Measurements from ENCODE around the gene EIF2D.

EIF2D gene

GRCh38 chr1:206608108-206608698 lies 4.1 kb downstream of the EIF2D start:
- H3K27ac ChIP-seq (ENCODE audit: low read depth, low read length), result no peak overlapping the region
- H3K4me1 ChIP-seq (ENCODE audit: control insufficient read depth in 5 of 5, insufficient read depth in 5 of 5, low read length in 5 of 5), result peaks cover 1 to 12% (median 10%) of the 10 kb centered on the region in 5 donors
- no peaks in the 10 kb centered on the region for H3K9me3 ChIP-seq (ENCODE audit: control insufficient read depth in 5 of 5, low read length in 5 of 5)
- peak overlapping the region in 1 of 5 donors; percentile 37 for H3K9ac ChIP-seq (ENCODE audit: low read length in 5 of 5)
- no peak overlapping the region for H3K4me3 ChIP-seq (ENCODE audit: low read depth in 1 of 5, low read length in 5 of 5)
- no peaks in the 10 kb centered on the region for H3K27me3 ChIP-seq (ENCODE audit: control insufficient read depth in 5 of 5, insufficient read depth in 4 of 5, low read length in 5 of 5)
- peaks cover 31 to 60% (median 50%) of the 10 kb centered on the region in 5 donors for H3K36me3 ChIP-seq (ENCODE audit: control insufficient read depth in 5 of 5, insufficient read depth in 5 of 5, low read length in 5 of 5)

- Histone ChIP-seq H3K4me3 (ENCODE audit: low read depth in 1 of 5, low read length in 5 of 5) (no peak overlapping the region), H3K27ac (ENCODE audit: low read depth, low read length) (no peak overlapping the region), H3K36me3 (ENCODE audit: control insufficient read depth in 5 of 5, insufficient read depth in 5 of 5, low read length in 5 of 5) (peaks cover 31 to 73% (median 63%) of the 10 kb centered on the region in 5 donors), H3K9ac (ENCODE audit: low read length in 5 of 5) (no peak overlapping the region), H3K4me1 (ENCODE audit: control insufficient read depth in 5 of 5, insufficient read depth in 5 of 5, low read length in 5 of 5) (peaks cover 0 to 10% (median 8%) of the 10 kb centered on the region in 5 donors), H3K27me3 (ENCODE audit: control insufficient read depth in 5 of 5, insufficient read depth in 4 of 5, low read length in 5 of 5) (no peaks in the 10 kb centered on the region), H3K9me3 (ENCODE audit: control insufficient read depth in 5 of 5, low read length in 5 of 5) (no peaks in the 10 kb centered on the region)
Measured at GRCh38 chr1:206606867-206607266, 5.4 kb downstream of the EIF2D start.

- no peak overlapping the region for H3K4me3 ChIP-seq (ENCODE audit: low read depth in 1 of 5, low read length in 5 of 5)
- peaks cover 27 to 86% (median 65%) of the 10 kb centered on the region in 5 donors for H3K36me3 ChIP-seq (ENCODE audit: control insufficient read depth in 5 of 5, insufficient read depth in 5 of 5, low read length in 5 of 5)
- no peaks in the 10 kb centered on the region for H3K27me3 ChIP-seq (ENCODE audit: control insufficient read depth in 5 of 5, insufficient read depth in 4 of 5, low read length in 5 of 5)
- H3K9ac ChIP-seq (ENCODE audit: low read length in 5 of 5), result no peak overlapping the region
- H3K27ac ChIP-seq (ENCODE audit: low read depth, low read length), result no peak overlapping the region
- peaks cover 0 to 14% (median 0%) of the 10 kb centered on the region in 5 donors for H3K4me1 ChIP-seq (ENCODE audit: control insufficient read depth in 5 of 5, insufficient read depth in 5 of 5, low read length in 5 of 5)
- no peaks in the 10 kb centered on the region for H3K9me3 ChIP-seq (ENCODE audit: control insufficient read depth in 5 of 5, low read length in 5 of 5)
Measured at GRCh38 chr1:206604861-206605260, 7.4 kb downstream of the EIF2D start.

- H3K4me3 ChIP-seq (ENCODE audit: low read depth in 1 of 5, low read length in 5 of 5), result no peak overlapping the region
- no peak overlapping the region for H3K27ac ChIP-seq (ENCODE audit: low read depth, low read length)
- peaks cover 28 to 95% (median 79%) of the 10 kb centered on the region in 5 donors for H3K36me3 ChIP-seq (ENCODE audit: control insufficient read depth in 5 of 5, insufficient read depth in 5 of 5, low read length in 5 of 5)
- H3K9me3 ChIP-seq (ENCODE audit: control insufficient read depth in 5 of 5, low read length in 5 of 5), result no peaks in the 10 kb centered on the region
- peaks cover 0 to 12% (median 0%) of the 10 kb centered on the region in 5 donors for H3K4me1 ChIP-seq (ENCODE audit: control insufficient read depth in 5 of 5, insufficient read depth in 5 of 5, low read length in 5 of 5)
- peak overlapping the region in 2 of 5 donors; percentile 4 to 10 for H3K9ac ChIP-seq (ENCODE audit: low read length in 5 of 5)
- H3K27me3 ChIP-seq (ENCODE audit: control insufficient read depth in 5 of 5, insufficient read depth in 4 of 5, low read length in 5 of 5), result no peaks in the 10 kb centered on the region
Measured at GRCh38 chr1:206600527-206600926, 11.7 kb downstream of the EIF2D start.

- Histone ChIP-seq H3K4me1 (ENCODE audit: control insufficient read depth in 5 of 5, insufficient read depth in 5 of 5, low read length in 5 of 5) (peaks cover 0 to 12% (median 0%) of the 10 kb centered on the region in 5 donors), H3K9ac (ENCODE audit: low read length in 5 of 5) (no peak overlapping the region), H3K27ac (ENCODE audit: low read depth, low read length) (no peak overlapping the region), H3K9me3 (ENCODE audit: control insufficient read depth in 5 of 5, low read length in 5 of 5) (no peaks in the 10 kb centered on the region), H3K36me3 (ENCODE audit: control insufficient read depth in 5 of 5, insufficient read depth in 5 of 5, low read length in 5 of 5) (peaks cover 35 to 96% (median 82%) of the 10 kb centered on the region in 5 donors), H3K4me3 (ENCODE audit: low read depth in 1 of 5, low read length in 5 of 5) (no peak overlapping the region), H3K27me3 (ENCODE audit: control insufficient read depth in 5 of 5, insufficient read depth in 4 of 5, low read length in 5 of 5) (no peaks in the 10 kb centered on the region)
Measured at GRCh38 chr1:206596319-206596666, 16.0 kb downstream of the EIF2D start.

GRCh38 chr1:206595581-206596318 lies 16.5 kb downstream of the EIF2D start:
- H3K27me3 ChIP-seq (ENCODE audit: control insufficient read depth in 5 of 5, insufficient read depth in 4 of 5, low read length in 5 of 5), result no peaks in the 10 kb centered on the region
- peaks cover 0 to 9% (median 0%) of the 10 kb centered on the region in 5 donors for H3K4me1 ChIP-seq (ENCODE audit: control insufficient read depth in 5 of 5, insufficient read depth in 5 of 5, low read length in 5 of 5)
- H3K9ac ChIP-seq (ENCODE audit: low read length in 5 of 5), result no peak overlapping the region
- no peaks in the 10 kb centered on the region for H3K9me3 ChIP-seq (ENCODE audit: control insufficient read depth in 5 of 5, low read length in 5 of 5)
- H3K36me3 ChIP-seq (ENCODE audit: control insufficient read depth in 5 of 5, insufficient read depth in 5 of 5, low read length in 5 of 5), result peaks cover 38 to 97% (median 86%) of the 10 kb centered on the region in 5 donors
- no peak overlapping the region for H3K4me3 ChIP-seq (ENCODE audit: low read depth in 1 of 5, low read length in 5 of 5)
- no peak overlapping the region for H3K27ac ChIP-seq (ENCODE audit: low read depth, low read length)

GRCh38 chr1:206593351-206593925 lies 18.8 kb downstream of the EIF2D start:
- Histone ChIP-seq H3K27ac (ENCODE audit: low read depth, low read length) (no peak overlapping the region), H3K9me3 (ENCODE audit: control insufficient read depth in 5 of 5, low read length in 5 of 5) (no peaks in the 10 kb centered on the region), H3K9ac (ENCODE audit: low read length in 5 of 5) (no peak overlapping the region), H3K4me3 (ENCODE audit: low read depth in 1 of 5, low read length in 5 of 5) (no peak overlapping the region), H3K4me1 (ENCODE audit: control insufficient read depth in 5 of 5, insufficient read depth in 5 of 5, low read length in 5 of 5) (no peaks in the 10 kb centered on the region), H3K27me3 (ENCODE audit: control insufficient read depth in 5 of 5, insufficient read depth in 4 of 5, low read length in 5 of 5) (no peaks in the 10 kb centered on the region), H3K36me3 (ENCODE audit: control insufficient read depth in 5 of 5, insufficient read depth in 5 of 5, low read length in 5 of 5) (peaks cover 37 to 97% (median 73%) of the 10 kb centered on the region in 5 donors)

GRCh38 chr1:206591696-206592095 lies 20.6 kb downstream of the EIF2D start:
- no peak overlapping the region for H3K27ac ChIP-seq (ENCODE audit: low read depth, low read length)
- H3K4me1 ChIP-seq (ENCODE audit: control insufficient read depth in 5 of 5, insufficient read depth in 5 of 5, low read length in 5 of 5), result no peaks in the 10 kb centered on the region
- peaks cover 30 to 97% (median 76%) of the 10 kb centered on the region in 5 donors for H3K36me3 ChIP-seq (ENCODE audit: control insufficient read depth in 5 of 5, insufficient read depth in 5 of 5, low read length in 5 of 5)
- H3K4me3 ChIP-seq (ENCODE audit: low read depth in 1 of 5, low read length in 5 of 5), result no peak overlapping the region
- H3K9ac ChIP-seq (ENCODE audit: low read length in 5 of 5), result no peak overlapping the region
- no peaks in the 10 kb centered on the region for H3K9me3 ChIP-seq (ENCODE audit: control insufficient read depth in 5 of 5, low read length in 5 of 5)
- H3K27me3 ChIP-seq (ENCODE audit: control insufficient read depth in 5 of 5, insufficient read depth in 4 of 5, low read length in 5 of 5), result no peaks in the 10 kb centered on the region

GRCh38 chr1:206591226-206591625 lies 21.0 kb downstream of the EIF2D start:
- Histone ChIP-seq H3K4me1 (ENCODE audit: control insufficient read depth in 5 of 5, insufficient read depth in 5 of 5, low read length in 5 of 5) (no peaks in the 10 kb centered on the region), H3K9me3 (ENCODE audit: control insufficient read depth in 5 of 5, low read length in 5 of 5) (no peaks in the 10 kb centered on the region), H3K4me3 (ENCODE audit: low read depth in 1 of 5, low read length in 5 of 5) (no peak overlapping the region), H3K9ac (ENCODE audit: low read length in 5 of 5) (no peak overlapping the region), H3K36me3 (ENCODE audit: control insufficient read depth in 5 of 5, insufficient read depth in 5 of 5, low read length in 5 of 5) (peaks cover 29 to 98% (median 76%) of the 10 kb centered on the region in 5 donors), H3K27ac (ENCODE audit: low read depth, low read length) (no peak overlapping the region), H3K27me3 (ENCODE audit: control insufficient read depth in 5 of 5, insufficient read depth in 4 of 5, low read length in 5 of 5) (no peaks in the 10 kb centered on the region)

Data from subcutaneous abdominal adipose tissue (tissue), 5 donors.